GM20000 (cell line): ENCODE data around the gene NOTO.

ENCODE experiments used
- DNase-seq: peaks from one replicate; pipeline ENCODE4 v3.0.0; 2012; ENCODE audit warnings: low spot score
- CTCF ChIP-seq: IDR thresholded peaks from 2 replicates; pipeline ENCODE4 v1.5.1; 2012; ENCODE audit warnings: mild to moderate bottlenecking, control low read depth; ENCODE audit errors: extremely low read depth, missing control alignments

NOTO gene

GRCh38 chr2:73244580-73244979, 42.2 kb downstream of the NOTO start:
- no peak for TF ChIP-seq CTCF
- no peak for DNase-seq

DNA sequence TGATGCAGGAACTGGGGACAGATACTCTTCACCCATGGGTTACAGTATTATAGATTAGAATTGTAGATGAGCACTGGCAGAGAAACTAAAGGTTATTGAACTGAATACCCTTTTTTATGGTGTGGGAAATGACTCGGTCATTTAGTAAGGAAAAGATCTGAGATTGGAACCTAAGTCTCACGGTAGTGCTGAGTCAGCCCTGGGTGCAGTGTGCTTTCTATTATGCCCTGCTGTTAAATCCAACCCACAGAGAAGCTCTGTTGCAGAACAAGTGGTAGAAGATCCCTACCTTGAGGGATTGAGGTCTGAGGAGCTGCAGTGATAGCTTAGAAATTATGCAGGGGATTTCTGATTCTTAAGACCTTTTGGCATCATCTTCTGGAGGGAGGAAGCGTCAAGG, 44.5 kb downstream of the NOTO start:
- DNase-seq: no peak
- TF ChIP-seq CTCF: no peak

- DNase-seq: no peak
- no peak for TF ChIP-seq CTCF
Observed at GRCh38 chr2:73249636-73250035, 47.3 kb downstream of the NOTO start.

GRCh38 chr2:73250872-73251846, 48.8 kb downstream of the NOTO start:
- TF ChIP-seq CTCF: no peak
- no peak for DNase-seq

GRCh38 chr2:73252238-73253027, 50.1 kb downstream of the NOTO start:
- DNase-seq: no peak
- TF ChIP-seq CTCF: no peak

DNA sequence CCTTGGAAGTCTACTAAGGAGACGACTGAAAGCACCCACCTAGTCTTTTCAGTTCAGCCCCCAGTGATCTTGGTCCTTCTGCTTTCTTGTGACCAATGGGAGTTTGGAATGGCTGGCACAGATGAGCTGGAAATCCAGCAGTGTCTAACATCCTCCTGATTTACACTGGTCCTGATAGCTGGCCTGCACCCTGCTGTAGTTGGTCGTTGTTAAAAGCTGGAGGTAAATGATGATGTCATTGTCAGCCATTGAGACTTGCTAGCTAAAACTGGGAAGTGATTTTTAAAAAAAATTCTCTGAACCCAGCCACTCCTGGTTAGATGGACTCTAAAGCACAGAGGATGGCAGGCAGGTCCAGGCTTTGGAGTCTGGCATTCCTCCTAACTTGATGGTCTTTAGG, 51.0 kb downstream of the NOTO start:
- TF ChIP-seq CTCF: no peak
- DNase-seq: no peak

- no peak for TF ChIP-seq CTCF
- no peak for DNase-seq
Observed at GRCh38 chr2:73253901-73254300, 51.5 kb downstream of the NOTO start.
